Activated T-helper 1 cell treated with Interleukin-2 at 50 U/mL for 16 hours (primary cell): Measurements from ENCODE around the gene C1orf115.
"Not testable (repeated sequence)": the region's sequence is repeated elsewhere in the genome, so short reads cannot be mapped to it uniquely, and the experiment has no call there.

ENCODE experiments used
- DNase-seq: peaks from one replicate; pipeline ENCODE4 v3.0.0-alpha.2; 2020; ENCODE audit warnings: low read depth

The C1orf115 gene

GRCh38 chr1:220726634-220727033, 36.5 kb downstream of the C1orf115 start:
- no peak for DNase-seq

GRCh38 chr1:220727519-220727918, 37.4 kb downstream of the C1orf115 start:
- DNase-seq: no peak

GRCh38 chr1:220730486-220730885, 40.3 kb downstream of the C1orf115 start:
- no peak for DNase-seq

- DNase-seq: no peak
Measured at GRCh38 chr1:220732137-220732536, 42.0 kb downstream of the C1orf115 start.

- DNase-seq: no peak
Measured at GRCh38 chr1:220732621-220733020, 42.5 kb downstream of the C1orf115 start.

- DNase-seq: peak; percentile 64
Measured at GRCh38 chr1:220733086-220733601, 43.0 kb downstream of the C1orf115 start.

GRCh38 chr1:220734571-220735326, 44.6 kb downstream of the C1orf115 start:
- no peak for DNase-seq

- not testable (repeated sequence) for DNase-seq
Measured at GRCh38 chr1:220736283-220736682, 46.1 kb downstream of the C1orf115 start.

- no peak for DNase-seq
Measured at GRCh38 chr1:220741349-220741748, 51.2 kb downstream of the C1orf115 start.

GRCh38 chr1:220741825-220742224, 51.7 kb downstream of the C1orf115 start:
- DNase-seq: no peak

- no peak for DNase-seq
Measured at GRCh38 chr1:220742520-220742919, 52.4 kb downstream of the C1orf115 start.

- no peak for DNase-seq
Measured at GRCh38 chr1:220746851-220747250, 56.7 kb downstream of the C1orf115 start.

GRCh38 chr1:220747437-220748088, 57.4 kb downstream of the C1orf115 start:
- no peak for DNase-seq

GRCh38 chr1:220748089-220748934, 58.1 kb downstream of the C1orf115 start, which contains the start of gene MTARC2:
TSS of gene MTARC2 (plus strand) at chr1:220748322. CDS start at chr1:220748532, 210 bp downstream.
- DNase-seq: no peak
